ENCODE results near the gene PELI3.

PELI3 gene

DNA sequence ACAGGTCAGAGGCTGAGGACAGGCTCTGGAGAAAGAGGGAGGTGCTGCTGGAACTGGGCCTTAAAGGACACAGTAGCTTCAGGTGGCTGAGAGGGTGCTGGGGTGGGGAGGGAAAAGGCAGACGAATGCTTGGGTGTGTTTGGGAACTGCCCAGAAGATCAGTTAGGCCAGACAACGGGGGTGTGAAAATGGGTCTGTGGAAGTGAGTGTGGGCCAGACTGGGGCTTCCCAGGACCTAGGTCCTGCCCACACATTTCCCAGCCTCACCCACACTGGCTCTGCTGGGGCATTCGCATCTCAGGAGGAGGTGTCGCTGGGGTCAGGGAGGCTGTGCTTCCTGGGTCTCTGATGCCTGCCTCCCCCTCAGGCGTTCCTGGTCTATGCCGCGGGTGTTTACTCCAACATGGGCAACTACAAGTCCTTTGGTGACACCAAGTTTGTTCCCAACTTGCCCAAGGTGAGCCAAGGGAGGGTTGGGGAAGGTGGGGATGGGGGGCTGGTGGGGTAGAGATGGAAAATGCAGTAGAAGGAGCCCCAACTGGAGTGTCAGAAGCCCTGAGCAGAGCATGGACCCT lies 18.2 kb downstream of the PELI3 start:
- no peaks in the 10 kb centered on the region for H3K9me3 Mint-ChIP-seq
- H3K27me3 Mint-ChIP-seq, result no peaks in the 10 kb centered on the region
- no peak overlapping the region for H3K4me3 Mint-ChIP-seq
- H3K36me3 Mint-ChIP-seq (ENCODE audit: insufficient read depth), result peaks cover 25% of the 10 kb centered on the region
- H3K4me1 Mint-ChIP-seq (ENCODE audit: low read depth in 2 of 2), result peaks cover 8 to 9% of the 10 kb centered on the region in 2 donors
- no peak overlapping the region for H3K27ac Mint-ChIP-seq
- ATAC-seq (replicated peaks) (no peak), DNase-seq (no peak)

DNA sequence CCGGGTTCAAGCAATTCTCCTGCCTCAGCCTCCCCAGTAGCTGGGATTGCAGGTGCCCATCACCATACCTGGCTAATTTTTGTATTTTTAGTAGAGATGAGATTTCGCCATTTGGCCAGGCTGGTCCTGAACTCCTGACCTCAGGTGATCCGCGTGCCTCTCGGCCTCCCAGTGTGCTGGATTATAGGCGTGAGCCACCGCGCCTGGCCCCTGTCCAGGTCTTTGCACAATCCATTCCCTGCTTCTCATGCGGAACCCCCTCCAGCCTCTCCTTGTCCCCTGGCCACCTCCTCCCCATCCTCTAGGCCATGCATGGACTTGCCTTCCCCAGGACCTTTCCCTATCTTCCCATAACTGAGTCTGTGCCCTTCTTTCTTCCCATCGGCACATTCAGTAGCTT lies 22.3 kb downstream of the PELI3 start:
- DNase-seq (no peak), ATAC-seq (replicated peaks) (no peak)
- Mint-ChIP-seq H3K9me3 (no peaks in the 10 kb centered on the region), H3K4me3 (no peak overlapping the region), H3K27ac (no peak overlapping the region), H3K36me3 (ENCODE audit: insufficient read depth) (peaks cover 19% of the 10 kb centered on the region), H3K4me1 (ENCODE audit: low read depth in 2 of 2) (peaks cover 0 to 2% of the 10 kb centered on the region in 2 donors), H3K27me3 (no peaks in the 10 kb centered on the region)

DNA sequence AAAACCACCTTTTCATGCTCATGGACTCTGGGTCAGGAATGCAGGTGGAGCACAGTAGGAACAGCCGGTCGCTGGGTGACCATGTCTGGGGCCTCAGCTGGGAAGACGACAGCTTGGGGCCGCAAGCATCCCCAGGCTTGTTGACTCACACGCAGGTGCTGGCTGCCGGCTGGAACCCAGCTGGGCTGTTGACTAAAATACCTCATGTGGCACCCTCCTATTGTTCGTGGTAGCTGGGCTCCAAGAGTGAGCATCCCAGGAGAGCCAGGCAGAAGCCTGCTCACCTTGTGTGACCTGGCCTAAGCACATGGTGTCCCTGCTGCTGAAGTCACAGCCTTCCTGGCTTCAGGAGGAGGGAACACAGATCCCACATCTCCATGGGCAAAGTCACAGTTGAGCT lies 22.9 kb downstream of the PELI3 start:
- no peak for DNase-seq
- Mint-ChIP-seq H3K36me3 (ENCODE audit: insufficient read depth) (peaks cover 19% of the 10 kb centered on the region), H3K9me3 (no peaks in the 10 kb centered on the region), H3K27ac (no peak overlapping the region), H3K4me3 (no peak overlapping the region), H3K27me3 (no peaks in the 10 kb centered on the region), H3K4me1 (ENCODE audit: low read depth in 2 of 2) (peaks cover 0 to 2% of the 10 kb centered on the region in 2 donors)
- ATAC-seq (replicated peaks), result no peak

DNA sequence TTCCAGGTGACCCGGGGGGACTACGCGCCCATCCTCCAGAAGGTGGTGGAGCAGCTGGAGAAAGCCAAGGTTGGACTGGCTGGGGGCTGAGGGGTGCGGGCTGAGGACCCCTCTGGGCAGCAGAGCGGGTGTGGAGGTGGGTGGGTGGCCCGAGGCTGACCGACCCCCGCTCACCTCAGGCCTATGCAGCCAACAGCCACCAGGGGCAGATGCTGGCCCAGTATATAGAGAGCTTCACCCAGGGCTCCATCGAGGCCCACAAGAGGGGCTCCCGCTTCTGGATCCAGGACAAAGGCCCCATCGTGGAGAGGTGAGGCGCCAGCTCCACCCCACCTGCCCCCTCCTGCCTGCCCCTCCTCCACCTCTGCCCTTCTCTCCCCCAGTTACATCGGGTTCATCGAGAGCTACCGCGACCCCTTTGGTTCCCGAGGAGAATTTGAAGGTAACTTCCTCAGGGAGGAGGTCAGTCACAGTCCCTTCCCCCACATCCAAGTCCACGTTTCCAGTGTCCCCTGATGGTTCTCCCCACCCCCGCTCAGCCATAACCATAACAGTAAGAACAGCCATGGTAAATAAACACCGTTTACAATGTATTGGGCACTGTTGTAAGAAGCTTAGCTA lies 24.7 kb downstream of the PELI3 start:
- DNase-seq (no peak), ATAC-seq (replicated peaks) (no peak)
- Mint-ChIP-seq H3K9me3 (no peaks in the 10 kb centered on the region), H3K27me3 (no peaks in the 10 kb centered on the region), H3K4me3 (no peak overlapping the region), H3K36me3 (ENCODE audit: insufficient read depth) (peaks cover 14% of the 10 kb centered on the region), H3K4me1 (ENCODE audit: low read depth in 2 of 2) (peaks cover 0 to 2% of the 10 kb centered on the region in 2 donors), H3K27ac (no peak overlapping the region)

DNA sequence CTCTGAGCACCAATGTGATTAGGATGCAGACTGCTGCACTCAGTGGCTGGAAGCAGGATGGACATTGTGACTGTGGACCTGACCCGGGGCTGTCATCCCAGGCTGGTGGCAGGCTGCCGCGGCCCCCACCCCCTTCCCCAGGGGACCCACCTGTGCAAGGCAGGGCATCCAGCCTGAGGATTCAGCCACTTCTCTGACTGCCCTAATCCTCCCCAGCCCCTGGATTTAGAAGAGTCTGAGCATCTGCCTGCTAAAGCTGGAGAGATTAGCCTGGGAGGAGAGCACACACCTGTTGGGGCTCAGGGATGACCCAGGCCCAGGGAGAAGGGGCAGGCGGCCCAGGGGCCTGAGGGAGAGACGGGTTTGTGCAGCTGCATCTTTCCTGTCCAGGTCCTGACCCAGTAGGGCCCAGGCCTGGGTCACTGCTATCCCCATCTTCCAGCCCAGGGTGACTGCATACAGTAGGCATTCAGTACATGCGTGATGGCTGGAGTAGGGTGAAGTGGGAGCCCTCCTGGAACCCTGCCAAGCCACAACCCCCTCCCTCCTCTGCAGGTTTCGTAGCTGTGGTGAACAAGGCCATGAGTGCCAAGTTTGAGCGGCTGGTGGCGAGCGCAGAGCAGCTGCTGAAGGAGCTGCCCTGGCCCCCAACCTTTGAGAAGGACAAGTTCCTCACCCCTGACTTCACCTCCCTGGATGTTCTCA lies 25.6 kb downstream of the PELI3 start:
- no peak overlapping the region for H3K4me3 Mint-ChIP-seq
- H3K27me3 Mint-ChIP-seq, result no peaks in the 10 kb centered on the region
- H3K4me1 Mint-ChIP-seq (ENCODE audit: low read depth in 2 of 2), result peaks cover 0 to 2% of the 10 kb centered on the region in 2 donors
- H3K27ac Mint-ChIP-seq, result peak overlapping the region in 1 of 2 donors; percentile 17
- DNase-seq (no peak), ATAC-seq (replicated peaks) (no peak)
- peaks cover 14% of the 10 kb centered on the region for H3K36me3 Mint-ChIP-seq (ENCODE audit: insufficient read depth)
- H3K9me3 Mint-ChIP-seq, result no peaks in the 10 kb centered on the region

DNA sequence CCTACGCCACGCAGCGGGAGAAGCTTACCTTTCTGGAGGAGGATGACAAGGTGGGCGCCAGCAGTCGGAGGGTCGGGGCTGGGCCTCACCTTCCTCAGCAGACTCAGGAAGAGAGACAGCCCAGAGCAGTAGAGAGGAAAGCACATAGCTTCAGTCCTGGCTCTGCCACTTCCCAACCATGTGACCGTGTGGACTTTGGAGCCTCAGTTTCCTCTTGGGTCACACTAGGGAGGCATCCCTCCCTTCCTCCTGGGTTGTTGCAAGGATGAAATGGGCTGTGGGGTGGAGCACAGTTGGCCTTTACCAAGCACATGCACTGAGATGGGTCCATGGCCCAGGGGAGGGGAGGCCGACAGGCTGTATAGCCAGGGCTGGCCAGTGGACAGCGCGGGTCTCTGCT lies 26.4 kb downstream of the PELI3 start:
- Mint-ChIP-seq H3K36me3 (ENCODE audit: insufficient read depth) (peaks cover 13% of the 10 kb centered on the region), H3K27me3 (no peaks in the 10 kb centered on the region), H3K4me1 (ENCODE audit: low read depth in 2 of 2) (peaks cover 0 to 2% of the 10 kb centered on the region in 2 donors), H3K27ac (no peak overlapping the region), H3K4me3 (no peak overlapping the region), H3K9me3 (no peaks in the 10 kb centered on the region)
- DNase-seq (no peak), ATAC-seq (replicated peaks) (no peak)

DNA sequence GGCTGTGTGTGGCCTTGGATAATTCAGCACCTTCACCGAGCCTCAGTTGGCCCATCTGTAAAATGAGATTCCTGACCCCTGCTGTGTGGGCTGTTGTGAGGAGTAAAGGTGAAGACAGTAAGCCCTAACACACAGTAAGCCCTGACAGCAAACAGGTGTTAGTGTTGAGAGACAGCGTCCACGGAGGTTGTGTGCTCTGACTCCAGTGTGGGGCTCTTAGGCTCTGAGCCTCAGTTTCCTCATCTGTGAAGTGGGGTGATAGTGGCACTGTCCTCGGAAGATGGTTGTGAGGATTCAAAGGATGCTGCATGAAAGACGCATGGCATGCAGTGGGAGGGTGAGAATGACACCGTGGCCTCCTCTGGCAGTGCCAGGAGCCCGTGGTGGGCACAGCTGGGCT lies 27.8 kb downstream of the PELI3 start:
- no peak overlapping the region for H3K4me3 Mint-ChIP-seq
- H3K9me3 Mint-ChIP-seq, result no peaks in the 10 kb centered on the region
- ATAC-seq (replicated peaks) (no peak), DNase-seq (no peak)
- H3K36me3 Mint-ChIP-seq (ENCODE audit: insufficient read depth), result peaks cover 20% of the 10 kb centered on the region
- no peak overlapping the region for H3K27ac Mint-ChIP-seq
- H3K4me1 Mint-ChIP-seq (ENCODE audit: low read depth in 2 of 2), result peaks cover 0 to 2% of the 10 kb centered on the region in 2 donors
- H3K27me3 Mint-ChIP-seq, result no peaks in the 10 kb centered on the region

DNA sequence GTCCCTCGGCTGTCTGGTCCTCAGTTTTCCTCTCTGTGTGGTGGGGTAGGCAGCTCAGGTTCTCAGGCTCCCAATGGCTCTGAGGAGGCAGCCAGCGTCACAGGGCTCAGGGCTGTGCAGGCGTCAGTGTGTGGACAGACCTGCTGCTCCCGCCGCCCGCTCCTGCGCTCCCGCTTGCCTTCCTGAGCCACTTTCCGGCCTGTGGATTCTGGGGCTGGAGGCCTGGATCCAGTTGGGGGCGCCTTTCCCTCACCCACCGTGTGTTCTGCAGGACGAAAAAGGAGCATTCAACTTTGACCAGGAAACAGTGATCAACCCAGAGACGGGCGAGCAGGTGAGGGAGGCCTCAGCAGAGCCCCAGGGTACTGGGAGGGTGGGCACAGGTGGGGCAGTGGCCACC lies 28.2 kb downstream of the PELI3 start:
- ATAC-seq (replicated peaks), result no peak
- H3K9me3 Mint-ChIP-seq, result no peaks in the 10 kb centered on the region
- no peaks in the 10 kb centered on the region for H3K27me3 Mint-ChIP-seq
- DNase-seq, result no peak
- peaks cover 20% of the 10 kb centered on the region for H3K36me3 Mint-ChIP-seq (ENCODE audit: insufficient read depth)
- H3K27ac Mint-ChIP-seq, result no peak overlapping the region
- no peak overlapping the region for H3K4me3 Mint-ChIP-seq
- peaks cover 0 to 2% of the 10 kb centered on the region in 2 donors for H3K4me1 Mint-ChIP-seq (ENCODE audit: low read depth in 2 of 2)

DNA sequence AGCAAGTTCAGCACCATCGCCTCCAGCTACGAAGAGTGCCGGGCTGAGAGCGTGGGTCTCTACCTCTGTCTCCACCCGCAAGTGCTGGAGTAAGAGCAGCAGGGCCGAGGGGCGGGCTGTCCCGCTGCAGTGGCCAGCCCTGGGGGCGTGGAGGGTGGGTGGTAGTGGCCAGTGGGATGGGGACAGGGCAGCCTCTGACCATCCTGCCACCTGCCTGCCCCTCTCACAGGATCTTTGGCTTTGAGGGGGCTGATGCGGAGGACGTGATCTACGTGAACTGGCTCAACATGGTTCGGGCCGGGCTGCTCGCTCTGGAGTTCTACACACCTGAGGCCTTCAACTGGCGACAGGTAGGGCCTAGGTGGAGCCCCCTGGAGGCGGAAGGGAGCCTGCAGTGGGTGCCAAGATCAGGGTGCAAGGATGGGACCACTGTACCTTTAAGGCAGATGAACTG lies 28.7 kb downstream of the PELI3 start:
- no peaks in the 10 kb centered on the region for H3K27me3 Mint-ChIP-seq
- ATAC-seq (replicated peaks) (no peak), DNase-seq (no peak)
- H3K4me1 Mint-ChIP-seq (ENCODE audit: low read depth in 2 of 2), result peaks cover 0 to 2% of the 10 kb centered on the region in 2 donors
- no peak overlapping the region for H3K27ac Mint-ChIP-seq
- H3K36me3 Mint-ChIP-seq (ENCODE audit: insufficient read depth), result peaks cover 20% of the 10 kb centered on the region
- H3K4me3 Mint-ChIP-seq, result no peak overlapping the region
- no peaks in the 10 kb centered on the region for H3K9me3 Mint-ChIP-seq

DNA sequence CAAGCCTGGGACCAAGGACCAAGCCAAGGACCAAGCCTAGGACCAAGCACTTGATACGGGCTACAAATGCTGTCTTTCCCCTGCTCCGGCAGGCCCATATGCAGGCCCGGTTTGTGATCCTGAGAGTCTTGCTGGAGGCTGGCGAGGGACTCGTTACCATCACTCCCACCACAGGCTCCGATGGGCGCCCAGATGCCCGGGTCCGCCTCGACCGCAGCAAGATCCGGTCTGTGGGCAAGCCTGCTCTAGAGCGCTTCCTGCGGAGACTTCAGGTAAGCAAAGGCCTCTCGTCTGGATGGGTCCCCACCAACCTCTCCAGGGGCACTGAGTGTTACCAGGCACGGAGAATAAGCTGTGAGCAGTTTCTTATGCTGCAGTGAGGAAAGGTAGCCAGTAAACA lies 30.5 kb downstream of the PELI3 start:
- Mint-ChIP-seq H3K27me3 (no peaks in the 10 kb centered on the region), H3K27ac (no peak overlapping the region), H3K9me3 (no peaks in the 10 kb centered on the region), H3K4me1 (ENCODE audit: low read depth in 2 of 2) (peaks cover 0 to 2% of the 10 kb centered on the region in 2 donors), H3K4me3 (no peak overlapping the region), H3K36me3 (ENCODE audit: insufficient read depth) (peaks cover 20% of the 10 kb centered on the region)
- no peak for DNase-seq
- ATAC-seq (replicated peaks), result no peak

DNA sequence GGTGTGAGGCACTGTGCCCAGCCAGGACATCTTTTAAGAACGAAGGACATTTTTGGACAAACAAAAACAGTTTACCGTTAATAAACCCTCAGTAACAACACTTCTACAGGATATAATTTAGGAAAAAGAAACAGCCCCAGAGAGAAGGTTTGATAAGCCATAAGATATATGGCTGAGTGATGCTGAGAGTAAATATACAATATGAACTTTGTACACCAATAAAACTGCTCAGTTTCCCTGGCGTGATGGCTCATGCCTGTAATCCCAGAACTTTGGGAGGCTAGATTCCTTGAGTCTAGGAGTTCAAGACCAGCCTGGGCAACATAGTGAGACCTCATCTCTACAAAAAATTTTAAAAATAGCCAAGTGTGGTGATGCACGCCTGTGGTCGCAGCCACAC lies 31.8 kb downstream of the PELI3 start:
- DNase-seq, result no peak
- no peaks in the 10 kb centered on the region for H3K9me3 Mint-ChIP-seq
- H3K27ac Mint-ChIP-seq, result peak overlapping the region in 1 of 2 donors; percentile 29
- H3K36me3 Mint-ChIP-seq (ENCODE audit: insufficient read depth), result peaks cover 22% of the 10 kb centered on the region
- H3K4me1 Mint-ChIP-seq (ENCODE audit: low read depth in 2 of 2), result no peaks in the 10 kb centered on the region
- ATAC-seq (replicated peaks), result no peak
- H3K27me3 Mint-ChIP-seq, result no peaks in the 10 kb centered on the region
- H3K4me3 Mint-ChIP-seq, result no peak overlapping the region

DNA sequence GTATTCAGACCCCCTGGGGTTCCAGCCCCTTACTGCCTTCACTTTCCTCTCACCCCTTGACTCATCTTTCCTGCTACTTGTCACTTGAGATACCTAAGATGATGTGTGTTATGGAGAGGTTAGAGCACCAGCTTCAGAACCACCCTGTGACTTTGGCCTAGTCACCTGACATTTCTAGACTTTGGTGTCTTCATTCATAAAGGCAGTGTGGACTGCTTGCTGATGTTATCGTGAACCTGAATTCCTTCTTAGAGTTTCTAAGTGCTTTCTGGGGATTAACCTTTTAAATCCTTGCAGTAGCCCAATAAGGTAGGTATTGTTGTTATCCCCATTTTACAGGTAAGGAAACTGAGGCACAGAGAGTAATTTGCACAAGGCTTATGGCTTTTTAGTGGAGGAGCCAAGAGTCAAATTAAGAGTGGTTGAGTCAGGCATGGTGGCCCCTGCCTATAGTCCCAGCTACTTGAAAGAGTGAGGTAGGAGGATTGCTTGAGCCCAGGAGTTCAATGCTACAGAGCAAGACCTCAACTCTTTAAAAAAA lies 38.6 kb downstream of the PELI3 start:
- DNase-seq, result no peak
- Mint-ChIP-seq H3K4me3 (no peak overlapping the region), H3K4me1 (ENCODE audit: low read depth in 2 of 2) (no peaks in the 10 kb centered on the region), H3K36me3 (ENCODE audit: insufficient read depth) (peaks cover 6% of the 10 kb centered on the region), H3K27me3 (no peaks in the 10 kb centered on the region), H3K27ac (no peak overlapping the region), H3K9me3 (no peaks in the 10 kb centered on the region)
- ATAC-seq (replicated peaks), result no peak

DNA sequence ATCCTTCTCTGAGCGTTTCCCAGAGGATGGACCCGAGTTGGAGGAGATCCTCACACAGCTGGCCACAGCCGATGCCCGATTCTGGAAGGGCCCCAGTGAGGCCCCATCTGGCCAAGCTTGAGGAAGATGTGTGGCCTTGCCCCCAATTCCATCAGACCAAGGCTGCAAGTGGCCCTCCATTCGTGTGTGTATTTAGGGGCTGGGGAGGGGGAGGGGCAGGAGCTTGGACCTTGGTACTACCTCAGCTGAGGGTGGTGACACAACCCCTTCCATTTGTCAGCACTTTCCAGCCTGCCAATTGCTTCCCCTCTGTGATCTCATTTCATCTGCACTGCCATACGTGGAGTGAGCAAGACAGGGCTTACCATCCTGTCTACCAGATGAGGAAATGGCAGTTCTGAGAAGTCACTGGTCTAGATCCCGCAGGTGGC lies 42.4 kb downstream of the PELI3 start:
- H3K4me3 Mint-ChIP-seq, result no peak overlapping the region
- ATAC-seq (replicated peaks), result no peak

More for the DNA sequence above, 42.4 kb downstream of the PELI3 start:
- Mint-ChIP-seq H3K27me3 (no peaks in the 10 kb centered on the region), H3K4me1 (ENCODE audit: low read depth in 2 of 2) (peaks cover 8 to 16% of the 10 kb centered on the region in 2 donors), H3K36me3 (ENCODE audit: insufficient read depth) (peaks cover 3% of the 10 kb centered on the region), H3K27ac (peak overlapping the region; percentile 33 to 59), H3K9me3 (no peaks in the 10 kb centered on the region)
- DNase-seq, result no peak
